ENCODE measurements around the gene METTL4. TPM values are rescaled to one million over a fixed set of nuclear protein-coding genes. Genes with fewer than 3 reads are reported as not detected.

METTL4 gene
- total RNA-seq, 1 donor from 2014 or later = 9.8 TPM

DNA sequence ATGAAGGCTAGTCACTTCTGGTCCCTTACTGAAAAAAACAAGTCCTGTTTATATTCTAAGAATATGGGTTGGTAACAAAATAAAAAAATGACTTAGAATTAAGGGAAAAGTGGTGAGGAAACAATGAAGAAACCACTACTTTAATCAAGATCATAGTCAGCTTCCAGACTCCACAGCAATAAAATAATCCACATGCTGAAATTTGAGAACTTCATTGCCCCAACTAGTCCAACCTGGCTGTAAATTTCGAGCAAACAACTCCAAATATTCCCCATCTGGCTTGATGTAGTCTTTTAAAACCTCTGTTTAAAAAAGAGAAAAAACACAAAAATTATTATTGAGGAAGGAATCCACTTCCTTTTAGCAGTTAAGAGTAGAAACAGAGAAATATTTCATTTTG is 32.5 kb downstream of the METTL4 start:
- TF ChIP-seq, protein P1, sequence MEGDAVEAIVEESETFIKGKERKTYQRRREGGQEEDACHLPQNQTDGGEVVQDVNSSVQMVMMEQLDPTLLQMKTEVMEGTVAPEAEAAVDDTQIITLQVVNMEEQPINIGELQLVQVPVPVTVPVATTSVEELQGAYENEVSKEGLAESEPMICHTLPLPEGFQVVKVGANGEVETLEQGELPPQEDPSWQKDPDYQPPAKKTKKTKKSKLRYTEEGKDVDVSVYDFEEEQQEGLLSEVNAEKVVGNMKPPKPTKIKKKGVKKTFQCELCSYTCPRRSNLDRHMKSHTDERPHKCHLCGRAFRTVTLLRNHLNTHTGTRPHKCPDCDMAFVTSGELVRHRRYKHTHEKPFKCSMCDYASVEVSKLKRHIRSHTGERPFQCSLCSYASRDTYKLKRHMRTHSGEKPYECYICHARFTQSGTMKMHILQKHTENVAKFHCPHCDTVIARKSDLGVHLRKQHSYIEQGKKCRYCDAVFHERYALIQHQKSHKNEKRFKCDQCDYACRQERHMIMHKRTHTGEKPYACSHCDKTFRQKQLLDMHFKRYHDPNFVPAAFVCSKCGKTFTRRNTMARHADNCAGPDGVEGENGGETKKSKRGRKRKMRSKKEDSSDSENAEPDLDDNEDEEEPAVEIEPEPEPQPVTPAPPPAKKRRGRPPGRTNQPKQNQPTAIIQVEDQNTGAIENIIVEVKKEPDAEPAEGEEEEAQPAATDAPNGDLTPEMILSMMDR (conservative IDR thresholded peaks at IDR 0.05) = no peak
- DNase-seq (ENCODE audit: extremely low spot score, unreplicated experiment) = no peak
- H3K27ac Mint-ChIP-seq = no peak overlapping the region
- H3K27me3 Mint-ChIP-seq = no peaks in the 10 kb centered on the region
- H3K4me1 Mint-ChIP-seq (ENCODE audit: unreplicated experiment) = peaks cover 9% of the 10 kb centered on the region
- H3K36me3 Mint-ChIP-seq = peaks cover 15% of the 10 kb centered on the region
- no peak overlapping the region for H3K4me3 Mint-ChIP-seq
- H3K9me3 Mint-ChIP-seq = no peaks in the 10 kb centered on the region

DNA sequence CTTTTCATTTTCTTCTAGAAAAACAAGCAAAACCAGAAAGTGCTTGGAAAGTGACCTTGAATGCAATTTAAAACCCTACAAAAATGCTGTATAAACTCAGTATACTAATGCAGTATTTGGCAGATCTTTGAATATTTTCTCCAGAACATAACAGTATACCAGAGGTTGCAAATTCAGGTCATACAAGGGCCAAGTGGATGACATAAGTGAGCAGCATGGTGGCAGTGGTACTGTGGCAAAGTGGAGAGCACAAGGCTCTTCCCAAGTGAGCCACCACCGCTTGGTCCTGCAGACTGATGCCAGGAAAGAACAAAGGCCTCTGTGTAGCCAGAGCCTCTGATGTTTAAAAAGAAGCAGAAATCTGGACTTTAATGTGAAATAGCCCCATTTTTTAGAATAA is 33.1 kb downstream of the METTL4 start:
- TF ChIP-seq, protein P1 (conservative IDR thresholded peaks at IDR 0.05) = no peak
- Mint-ChIP-seq H3K27me3 (no peaks in the 10 kb centered on the region), H3K36me3 (peaks cover 15% of the 10 kb centered on the region), H3K27ac (no peak overlapping the region), H3K9me3 (no peaks in the 10 kb centered on the region), H3K4me3 (no peak overlapping the region), H3K4me1 (ENCODE audit: unreplicated experiment) (peaks cover 9% of the 10 kb centered on the region)
- DNase-seq (ENCODE audit: extremely low spot score, unreplicated experiment) = no peak

DNA sequence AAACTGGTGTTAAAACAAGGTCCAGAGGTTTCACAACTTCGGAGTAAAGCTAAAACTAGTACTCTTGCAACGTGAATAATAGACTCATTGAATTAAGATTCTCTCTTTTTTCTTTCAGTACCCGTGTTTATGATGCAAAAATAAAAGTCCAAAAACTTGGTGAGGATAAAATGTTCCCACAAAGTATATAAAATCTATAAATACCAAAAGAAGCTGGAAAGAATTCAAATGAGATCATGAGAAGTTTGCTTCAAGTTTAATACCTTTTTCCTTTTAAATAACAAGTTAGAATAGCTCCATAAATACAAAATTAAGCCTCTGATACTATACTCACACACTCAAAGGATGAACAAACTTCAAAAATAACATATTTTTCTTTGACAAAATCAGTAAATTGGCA is 34.0 kb downstream of the METTL4 start:
- TF ChIP-seq, protein P1 (conservative IDR thresholded peaks at IDR 0.05) = no peak
- Mint-ChIP-seq H3K4me3 (no peak overlapping the region), H3K27me3 (no peaks in the 10 kb centered on the region), H3K27ac (no peak overlapping the region), H3K4me1 (ENCODE audit: unreplicated experiment) (peaks cover 9% of the 10 kb centered on the region), H3K9me3 (peaks cover 5% of the 10 kb centered on the region), H3K36me3 (peaks cover 19% of the 10 kb centered on the region)
- DNase-seq (ENCODE audit: extremely low spot score, unreplicated experiment) = no peak

DNA sequence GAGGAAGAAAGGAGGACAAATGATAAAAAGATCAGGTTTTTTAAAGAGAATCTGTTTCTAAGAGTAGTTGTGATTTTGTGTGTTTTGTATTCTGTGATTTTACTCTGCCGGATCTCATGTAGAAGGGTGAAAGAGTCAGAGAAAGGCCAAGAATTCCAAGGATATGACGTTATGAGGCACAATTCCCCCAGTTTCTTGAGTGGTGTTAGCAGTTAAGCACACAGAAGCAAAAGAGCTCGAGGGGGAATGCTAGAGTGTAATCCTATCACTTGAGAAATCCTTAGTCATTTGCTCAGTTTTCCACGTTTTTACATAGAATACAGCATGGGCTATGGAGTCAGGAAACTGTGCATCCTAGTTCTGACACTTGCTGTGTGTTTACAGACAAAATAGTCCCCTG is 34.8 kb downstream of the METTL4 start:
- Mint-ChIP-seq H3K27me3 (no peaks in the 10 kb centered on the region), H3K27ac (no peak overlapping the region), H3K36me3 (peaks cover 19% of the 10 kb centered on the region), H3K4me3 (no peak overlapping the region), H3K9me3 (peaks cover 5% of the 10 kb centered on the region), H3K4me1 (ENCODE audit: unreplicated experiment) (peaks cover 9% of the 10 kb centered on the region)
- TF ChIP-seq, protein P1 (conservative IDR thresholded peaks at IDR 0.05) = no peak
- DNase-seq (ENCODE audit: extremely low spot score, unreplicated experiment) = no peak

DNA sequence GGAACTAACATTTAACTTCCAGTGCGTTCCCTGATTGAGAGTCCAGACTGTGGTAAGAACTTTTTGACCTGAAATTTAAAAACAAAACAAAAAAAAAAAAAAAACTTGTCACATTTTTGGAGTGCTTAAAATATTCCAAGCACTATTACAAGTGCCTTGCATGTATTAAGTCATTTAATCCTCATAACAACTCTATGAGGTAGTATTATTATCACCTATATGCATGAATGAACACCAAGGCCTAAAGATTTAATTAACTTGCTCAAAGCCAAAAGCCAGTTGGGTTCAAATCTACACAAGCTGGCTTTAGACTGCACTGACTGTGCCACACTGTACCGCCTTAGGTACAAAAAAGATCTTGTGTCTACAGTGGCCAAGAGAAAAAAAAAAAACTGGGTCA is 35.2 kb downstream of the METTL4 start:
- peaks cover 19% of the 10 kb centered on the region for H3K36me3 Mint-ChIP-seq
- no peak overlapping the region for H3K4me3 Mint-ChIP-seq
- H3K4me1 Mint-ChIP-seq (ENCODE audit: unreplicated experiment) = peaks cover 9% of the 10 kb centered on the region
- H3K27me3 Mint-ChIP-seq = no peaks in the 10 kb centered on the region
- peaks cover 5% of the 10 kb centered on the region for H3K9me3 Mint-ChIP-seq
- DNase-seq (ENCODE audit: extremely low spot score, unreplicated experiment) = no peak
- TF ChIP-seq, protein P1 (conservative IDR thresholded peaks at IDR 0.05) = no peak
- no peak overlapping the region for H3K27ac Mint-ChIP-seq

DNA sequence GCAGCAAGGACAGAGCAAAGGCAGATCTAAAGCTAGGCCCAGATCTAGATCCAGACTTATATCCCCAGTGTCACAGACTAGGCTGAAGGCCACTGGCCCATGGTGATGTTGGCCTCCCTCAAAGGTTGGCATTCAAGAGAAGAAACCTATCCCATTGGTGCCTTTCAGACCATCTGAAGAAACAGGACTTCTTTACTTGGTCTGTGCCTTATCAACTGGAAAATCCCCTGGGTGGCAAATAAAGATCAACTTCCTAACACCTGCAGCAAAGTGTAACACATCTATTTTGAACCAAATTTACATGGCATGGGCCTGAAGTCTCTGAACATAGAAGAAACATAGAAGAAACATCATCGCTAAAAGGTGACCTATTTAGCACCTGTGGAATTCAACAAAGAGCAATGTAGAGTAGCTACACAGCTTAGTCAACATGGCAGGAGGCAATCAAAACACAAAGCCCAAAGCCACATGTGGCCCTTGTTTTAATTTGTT is 35.8 kb downstream of the METTL4 start:
- Mint-ChIP-seq H3K4me1 (ENCODE audit: unreplicated experiment) (peaks cover 6% of the 10 kb centered on the region), H3K9me3 (peaks cover 5% of the 10 kb centered on the region), H3K27ac (no peak overlapping the region), H3K36me3 (peaks cover 19% of the 10 kb centered on the region), H3K27me3 (no peaks in the 10 kb centered on the region), H3K4me3 (no peak overlapping the region)
- TF ChIP-seq, protein P1 (conservative IDR thresholded peaks at IDR 0.05) = no peak
- DNase-seq (ENCODE audit: extremely low spot score, unreplicated experiment) = no peak

Data from type B pancreatic cell (in vitro differentiated cells).